ENCODE data around the gene GIMAP8. TPM values are rescaled to one million over a fixed set of nuclear protein-coding genes. Genes with fewer than 3 reads are reported as not detected.

The GIMAP8 gene
- total and polyA plus RNA-seq, 2 experiments from 2014 or later, result 0.06 TPM; not detected in 1

DNA sequence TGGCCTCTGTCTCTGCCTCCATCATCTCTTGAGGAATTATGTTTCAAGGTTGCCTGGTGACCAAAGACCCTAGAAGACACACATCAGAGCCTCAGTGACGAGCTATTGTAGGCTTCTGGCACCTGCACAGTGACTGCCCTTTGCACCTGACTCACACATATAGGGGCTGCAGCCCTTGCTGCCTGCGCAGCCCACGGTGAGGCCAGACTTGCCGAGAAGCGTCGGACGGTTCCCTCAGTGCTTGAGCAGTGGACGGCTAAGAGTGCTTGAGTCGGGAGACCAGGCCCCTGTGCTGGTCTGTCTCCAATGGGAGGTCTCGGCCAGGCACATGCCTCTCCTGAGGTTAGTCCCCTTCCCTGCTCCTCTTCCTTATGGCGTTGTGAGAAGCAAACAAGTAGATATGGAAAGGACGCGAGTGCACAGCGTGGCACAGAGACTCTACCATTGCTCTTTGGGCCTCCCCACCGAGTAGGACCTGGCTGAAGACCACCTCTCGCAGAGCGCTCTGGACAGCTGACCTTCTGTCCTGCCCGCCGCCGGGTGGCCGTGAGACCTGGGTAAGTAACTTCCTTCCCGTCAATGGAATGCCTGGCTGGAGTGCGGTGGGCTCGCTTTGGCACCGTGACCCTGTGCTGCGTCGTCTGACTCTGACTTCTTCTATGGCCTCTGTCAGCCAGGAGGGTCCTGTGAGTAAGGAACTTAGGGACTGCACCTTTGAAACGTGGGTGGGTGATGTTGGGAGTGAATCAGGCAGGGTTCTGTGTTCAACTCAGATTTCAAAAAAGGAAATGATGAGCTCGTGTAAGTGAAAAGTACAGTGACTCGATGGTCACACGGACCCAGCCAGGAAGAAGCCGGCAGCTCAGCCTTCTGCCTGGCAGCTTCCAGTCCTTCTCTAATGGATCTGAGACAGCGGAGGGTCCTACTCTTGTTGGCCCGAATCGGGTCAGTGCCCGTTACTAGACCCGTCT is 37.6 kb upstream of the GIMAP8 start:
- Histone ChIP-seq H4K20me1 (replicated peaks; ENCODE audit: insufficient read depth) (no peaks in the 10 kb centered on the region), H2AFZ (no peak overlapping the region), H3K36me3 (ENCODE audit: insufficient read depth) (peaks cover 5% of the 10 kb centered on the region; the same call in 1 of the 2 replicates), H3K27me3 (ENCODE audit: insufficient read depth) (no peaks in the 10 kb centered on the region), H3K4me1 (ENCODE audit: insufficient read depth) (no peaks in the 10 kb centered on the region; the same call in 1 of the 2 replicates), H3K9me2 (ENCODE audit: insufficient read depth) (no peaks in the 10 kb centered on the region), H3K79me2 (replicated peaks; ENCODE audit: insufficient read depth) (0 out of 2 replicates have a peak, but pooled peaks cover 3% of the 10 kb centered on the region), H3K4me2 (no peak overlapping the region), H3F3A (replicated peaks; ENCODE audit: low read depth) (no peaks in the 10 kb centered on the region), H3K4me3 (no peak overlapping the region), H3K27ac (ENCODE audit: low read depth) (no peak overlapping the region)
- H3K27me3 Mint-ChIP-seq (ENCODE audit: insufficient read depth, low read depth, poor library complexity), result peaks cover 16% of the 10 kb centered on the region
- H3K4me1 Mint-ChIP-seq, result peaks cover 17% of the 10 kb centered on the region
- H3K4me3 Mint-ChIP-seq, result no peak overlapping the region; the same call in 2 of the 3 replicates
- no peak for TF ChIP-seq ZNF114 (CRISPR knock-in tag; IDR thresholded peaks at IDR 0.05)
- no peak for TF ChIP-seq STAT1 (IDR thresholded peaks at IDR 0.05; ENCODE audit: unreplicated experiment)
- no peak for TF ChIP-seq ZNF462 (CRISPR knock-in tag; IDR thresholded peaks at IDR 0.05)
- no peak for TF ChIP-seq ZNF331 (CRISPR knock-in tag; IDR thresholded peaks at IDR 0.05; ENCODE audit: low read depth)
- no peak for TF ChIP-seq REST (IDR thresholded peaks at IDR 0.05; ENCODE audit: unreplicated experiment)
- TF ChIP-seq POLR2AphosphoS5 (IDR thresholded peaks at IDR 0.05; ENCODE audit: low read depth), result no peak
- TF ChIP-seq, protein P1, sequence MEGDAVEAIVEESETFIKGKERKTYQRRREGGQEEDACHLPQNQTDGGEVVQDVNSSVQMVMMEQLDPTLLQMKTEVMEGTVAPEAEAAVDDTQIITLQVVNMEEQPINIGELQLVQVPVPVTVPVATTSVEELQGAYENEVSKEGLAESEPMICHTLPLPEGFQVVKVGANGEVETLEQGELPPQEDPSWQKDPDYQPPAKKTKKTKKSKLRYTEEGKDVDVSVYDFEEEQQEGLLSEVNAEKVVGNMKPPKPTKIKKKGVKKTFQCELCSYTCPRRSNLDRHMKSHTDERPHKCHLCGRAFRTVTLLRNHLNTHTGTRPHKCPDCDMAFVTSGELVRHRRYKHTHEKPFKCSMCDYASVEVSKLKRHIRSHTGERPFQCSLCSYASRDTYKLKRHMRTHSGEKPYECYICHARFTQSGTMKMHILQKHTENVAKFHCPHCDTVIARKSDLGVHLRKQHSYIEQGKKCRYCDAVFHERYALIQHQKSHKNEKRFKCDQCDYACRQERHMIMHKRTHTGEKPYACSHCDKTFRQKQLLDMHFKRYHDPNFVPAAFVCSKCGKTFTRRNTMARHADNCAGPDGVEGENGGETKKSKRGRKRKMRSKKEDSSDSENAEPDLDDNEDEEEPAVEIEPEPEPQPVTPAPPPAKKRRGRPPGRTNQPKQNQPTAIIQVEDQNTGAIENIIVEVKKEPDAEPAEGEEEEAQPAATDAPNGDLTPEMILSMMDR (conservative IDR thresholded peaks at IDR 0.05; ENCODE audit: low read depth in 2 of 2), result no peak
- TF ChIP-seq, protein P2, sequence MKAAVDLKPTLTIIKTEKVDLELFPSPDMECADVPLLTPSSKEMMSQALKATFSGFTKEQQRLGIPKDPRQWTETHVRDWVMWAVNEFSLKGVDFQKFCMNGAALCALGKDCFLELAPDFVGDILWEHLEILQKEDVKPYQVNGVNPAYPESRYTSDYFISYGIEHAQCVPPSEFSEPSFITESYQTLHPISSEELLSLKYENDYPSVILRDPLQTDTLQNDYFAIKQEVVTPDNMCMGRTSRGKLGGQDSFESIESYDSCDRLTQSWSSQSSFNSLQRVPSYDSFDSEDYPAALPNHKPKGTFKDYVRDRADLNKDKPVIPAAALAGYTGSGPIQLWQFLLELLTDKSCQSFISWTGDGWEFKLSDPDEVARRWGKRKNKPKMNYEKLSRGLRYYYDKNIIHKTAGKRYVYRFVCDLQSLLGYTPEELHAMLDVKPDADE (IDR thresholded peaks at IDR 0.05), result no peak
- TF ChIP-seq CREB1 (CRISPR knock-in tag; IDR thresholded peaks at IDR 0.05; ENCODE audit: low read depth), result no peak
- no peak for TF ChIP-seq EZH2 (IDR thresholded peaks at IDR 0.05; ENCODE audit: low read depth, unreplicated experiment)
- no peak for TF ChIP-seq JUNB (IDR thresholded peaks at IDR 0.05; ENCODE audit: unreplicated experiment)
- no peak for TF ChIP-seq EZH2phosphoT487 (IDR thresholded peaks at IDR 0.05; ENCODE audit: unreplicated experiment)
- TF ChIP-seq NANOG (IDR thresholded peaks at IDR 0.05; ENCODE audit: borderline replicate concordance), result no peak
- H3K36me3 Mint-ChIP-seq (ENCODE audit: low read depth), result peaks cover 49% of the 10 kb centered on the region
- ATAC-seq (no peak), DNase-seq (ENCODE audit: low spot score) (no peak)
- H3K27ac Mint-ChIP-seq, result no peak overlapping the region
- no peaks in the 10 kb centered on the region; the same call in none of the 3 replicates for H3K9me3 Mint-ChIP-seq

Data from GM23338 (cell line).